Activated CD4-positive, alpha-beta T cell treated with anti-CD3 and anti-CD28 coated beads, Interleukin-2, amount 10 ng/mL, durations not matched to agents 24 days and 14 days (primary cell): Measurements from ENCODE around the gene SCAPER. TPM values are rescaled to one million over a fixed set of nuclear protein-coding genes. Genes with fewer than 3 reads are reported as not detected.
A peak's percentile ranks its signal among the peaks of the same experiment; 100 is the strongest.

Experiments
- DNase-seq: peaks from one replicate; pipeline ENCODE4 v3.0.0; 2022
- H3K27ac Mint-ChIP-seq: one replicate; pipeline ENCODE4 v1.8.0; 2022; ENCODE audit warnings: mild to moderate bottlenecking, mixed read lengths
- H3K27me3 Mint-ChIP-seq: one replicate; pipeline ENCODE4 v1.8.0; 2022; ENCODE audit warnings: mixed read lengths
- H3K36me3 Mint-ChIP-seq: one replicate; pipeline ENCODE4 v1.8.0; 2022; ENCODE audit warnings: low read depth, mild to moderate bottlenecking, mixed read lengths
- H3K4me1 Mint-ChIP-seq: one replicate; pipeline ENCODE4 v1.8.0; 2021; ENCODE audit warnings: mixed read lengths
- H3K4me3 Mint-ChIP-seq: one replicate; pipeline ENCODE4 v1.8.0; 2022; ENCODE audit warnings: mild to moderate bottlenecking, moderate library complexity, mixed read lengths
- H3K9me3 Mint-ChIP-seq: one replicate; pipeline ENCODE4 v1.8.0; 2021; ENCODE audit warnings: mixed read lengths
- intact Hi-C: fragments of 100-400 bp; cut with micrococcal nuclease; formaldehyde crosslinking; loops from one replicate; pipeline ENCODE4 v1.15.1; 2023
- total RNA-seq: library from RNA; stranded (reverse); gene quantifications from 2 replicates; pipeline ENCODE4 v1.2.3, GENCODE V29; 2022

Gene SCAPER
- total RNA-seq, 1 donor from 2014 or later, result 31.0 TPM

DNA sequence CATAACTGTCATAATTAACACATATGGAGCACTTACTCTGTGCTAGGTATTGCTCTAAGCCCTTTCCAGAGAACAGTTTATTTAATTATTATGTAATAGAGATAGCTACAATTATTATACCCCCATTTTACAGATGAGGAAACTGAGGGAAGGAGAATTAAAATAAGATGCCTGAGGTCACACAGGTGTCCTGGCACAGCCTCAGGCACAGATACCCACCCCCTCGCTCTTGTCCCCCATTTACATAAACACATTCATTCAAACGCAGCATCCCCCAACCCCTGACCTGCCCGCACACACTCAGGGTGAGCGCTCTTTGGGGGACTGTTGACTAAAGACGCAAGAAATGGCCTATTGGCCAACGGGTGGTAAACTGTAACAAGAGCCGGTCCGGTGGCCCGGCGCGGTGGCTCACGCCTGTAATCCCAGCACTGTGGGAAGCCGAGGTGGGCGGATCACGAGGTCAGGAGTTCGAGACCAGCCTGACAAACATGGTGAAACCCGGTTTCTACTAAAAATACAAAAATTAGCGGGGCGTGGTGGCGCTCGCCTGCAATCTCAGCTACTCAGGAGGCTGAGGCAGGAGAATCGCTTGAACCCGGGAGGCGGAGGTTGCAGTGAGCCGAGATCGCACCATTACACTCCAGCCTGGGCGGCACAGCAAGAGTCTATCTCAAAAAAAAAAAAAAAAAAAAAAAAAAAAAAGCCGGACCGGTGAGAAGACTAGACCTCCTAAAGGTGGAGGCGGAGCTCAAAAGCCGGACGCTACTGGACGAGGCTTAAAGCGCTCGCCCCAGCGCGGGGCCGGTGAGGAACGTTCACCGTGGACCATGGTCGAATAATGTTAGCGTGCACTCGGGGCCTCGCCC lies 570.5 kb downstream of the SCAPER start:
- Mint-ChIP-seq H3K4me1 (peaks cover 31% of the 10 kb centered on the region), H3K4me3 (peak overlapping the region; percentile 78), H3K27me3 (peaks cover 58% of the 10 kb centered on the region), H3K36me3 (peaks cover 6% of the 10 kb centered on the region), H3K9me3 (no peaks in the 10 kb centered on the region), H3K27ac (no peak overlapping the region)
- no peak for DNase-seq
- intact Hi-C loops, result loop anchor here (5.0 kb wide), 1 partner anchor 272 kb away; no protein-coding TSS in a partner anchor

GRCh38 chr15:76333720-76334437 lies 571.3 kb downstream of the SCAPER start:
- DNase-seq, result no peak
- H3K27ac Mint-ChIP-seq, result peak overlapping the region; percentile 4
- H3K9me3 Mint-ChIP-seq, result no peaks in the 10 kb centered on the region
- H3K27me3 Mint-ChIP-seq, result peaks cover 56% of the 10 kb centered on the region
- intact Hi-C loops, result no loop called here
- H3K4me1 Mint-ChIP-seq, result peaks cover 28% of the 10 kb centered on the region
- H3K4me3 Mint-ChIP-seq, result no peak overlapping the region
- H3K36me3 Mint-ChIP-seq, result peaks cover 6% of the 10 kb centered on the region

GRCh38 chr15:76333309-76333708 lies 571.8 kb downstream of the SCAPER start:
- Mint-ChIP-seq H3K27ac (no peak overlapping the region), H3K4me1 (peaks cover 24% of the 10 kb centered on the region), H3K36me3 (peaks cover 2% of the 10 kb centered on the region), H3K27me3 (peaks cover 55% of the 10 kb centered on the region), H3K9me3 (no peaks in the 10 kb centered on the region), H3K4me3 (no peak overlapping the region)
- DNase-seq, result no peak
- intact Hi-C loops, result no loop called here

DNA sequence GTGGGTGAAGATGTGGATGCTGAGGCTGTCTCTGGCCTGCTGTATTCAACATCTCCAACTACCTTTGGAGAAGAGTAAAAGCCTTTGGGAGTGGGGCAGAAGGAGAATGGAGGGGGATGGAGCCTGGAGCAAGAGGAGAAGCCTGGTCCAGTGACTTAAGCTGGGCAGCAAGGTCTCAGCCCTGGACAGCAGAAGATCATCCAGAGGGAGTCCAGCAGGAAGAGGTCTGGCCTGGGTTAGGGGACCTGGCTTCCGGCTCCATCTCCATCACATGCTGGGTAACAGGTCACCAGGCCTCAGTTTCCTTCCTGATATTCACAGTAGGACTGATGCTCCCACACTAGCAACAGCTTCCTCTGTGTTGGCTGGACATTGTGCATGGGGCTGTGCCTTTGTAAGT lies 572.3 kb downstream of the SCAPER start:
- DNase-seq, result no peak
- Mint-ChIP-seq H3K9me3 (no peaks in the 10 kb centered on the region), H3K27ac (no peak overlapping the region), H3K36me3 (peaks cover 2% of the 10 kb centered on the region), H3K27me3 (peaks cover 59% of the 10 kb centered on the region), H3K4me1 (peaks cover 24% of the 10 kb centered on the region), H3K4me3 (no peak overlapping the region)
- intact Hi-C loops, result no loop called here

DNA sequence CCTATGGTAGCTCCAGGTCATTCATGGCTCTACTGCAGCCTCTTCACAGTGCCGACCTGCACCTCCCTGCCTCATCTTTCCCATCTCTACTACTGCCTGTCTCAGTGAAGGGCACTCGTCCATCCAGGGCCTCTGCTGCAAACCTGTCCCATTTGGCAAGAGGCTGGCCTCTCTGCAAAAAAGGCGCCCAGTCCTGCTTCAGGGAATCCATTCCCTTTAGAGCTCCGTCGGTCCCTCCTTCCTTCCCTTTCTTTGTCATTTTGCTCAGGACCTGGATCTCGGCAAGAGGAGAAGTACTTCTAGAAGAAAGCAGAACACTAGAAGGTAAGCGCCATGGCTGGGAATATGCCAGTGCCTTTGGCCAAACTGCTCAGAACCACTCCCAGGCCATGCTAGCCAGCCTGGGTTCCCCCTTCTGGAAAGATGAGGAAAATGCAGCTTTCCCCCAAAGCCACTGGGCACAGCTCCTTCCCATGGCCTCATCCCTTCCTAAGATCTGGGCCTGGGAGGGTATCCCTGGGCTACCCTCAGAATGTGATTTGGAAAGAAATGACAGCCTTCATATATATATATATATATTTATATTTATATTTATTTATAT lies 575.0 kb downstream of the SCAPER start:
- intact Hi-C loops, result no loop called here
- Mint-ChIP-seq H3K4me1 (peaks cover 5% of the 10 kb centered on the region), H3K4me3 (no peak overlapping the region), H3K9me3 (no peaks in the 10 kb centered on the region), H3K27ac (no peak overlapping the region), H3K36me3 (no peaks in the 10 kb centered on the region), H3K27me3 (peaks cover 46% of the 10 kb centered on the region)
- DNase-seq, result no peak

- H3K27me3 Mint-ChIP-seq, result peaks cover 47% of the 10 kb centered on the region
- peaks cover under 1% of the 10 kb centered on the region for H3K4me1 Mint-ChIP-seq
- intact Hi-C loops, result no loop called here
- DNase-seq, result no peak
- no peaks in the 10 kb centered on the region for H3K9me3 Mint-ChIP-seq
- no peaks in the 10 kb centered on the region for H3K36me3 Mint-ChIP-seq
- H3K27ac Mint-ChIP-seq, result no peak overlapping the region
- H3K4me3 Mint-ChIP-seq, result no peak overlapping the region
Measured at GRCh38 chr15:76328958-76329357, 576.2 kb downstream of the SCAPER start.

DNA sequence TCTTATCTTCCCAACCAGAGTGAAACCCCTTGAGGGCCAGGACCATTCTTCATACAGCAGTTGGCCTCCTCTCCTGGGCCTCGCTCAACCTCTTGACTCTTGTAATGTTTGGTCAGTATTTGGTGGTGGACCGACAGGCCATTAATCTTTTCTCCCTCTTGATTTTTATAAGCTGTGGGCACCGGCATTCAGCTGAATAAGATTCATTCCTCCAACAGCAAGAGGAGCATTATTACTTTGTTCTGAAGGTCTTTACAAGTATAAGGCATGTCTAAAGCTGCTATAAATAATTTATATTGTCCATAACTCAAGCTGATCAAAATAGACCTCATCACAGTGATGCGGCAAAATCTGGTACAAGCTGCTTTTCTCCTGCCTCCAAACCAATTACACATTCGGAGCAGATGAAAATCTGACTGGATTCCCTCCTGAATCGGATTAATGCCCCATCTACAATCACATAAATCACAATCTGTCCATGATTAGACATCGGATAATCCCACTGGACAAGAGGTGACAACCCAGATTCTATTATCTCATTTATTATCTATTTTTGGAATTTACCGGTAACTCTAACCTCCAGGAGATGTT lies 576.9 kb downstream of the SCAPER start:
- Mint-ChIP-seq H3K27me3 (peaks cover 50% of the 10 kb centered on the region), H3K27ac (no peak overlapping the region), H3K4me1 (no peaks in the 10 kb centered on the region), H3K9me3 (no peaks in the 10 kb centered on the region), H3K36me3 (no peaks in the 10 kb centered on the region), H3K4me3 (no peak overlapping the region)
- DNase-seq, result no peak
- intact Hi-C loops, result no loop called here

GRCh38 chr15:76327191-76328105 lies 577.7 kb downstream of the SCAPER start:
- no peaks in the 10 kb centered on the region for H3K4me1 Mint-ChIP-seq
- no peaks in the 10 kb centered on the region for H3K9me3 Mint-ChIP-seq
- intact Hi-C loops, result no loop called here
- peaks cover 52% of the 10 kb centered on the region for H3K27me3 Mint-ChIP-seq
- H3K27ac Mint-ChIP-seq, result no peak overlapping the region
- H3K36me3 Mint-ChIP-seq, result no peaks in the 10 kb centered on the region
- no peak overlapping the region for H3K4me3 Mint-ChIP-seq
- DNase-seq, result no peak

- Mint-ChIP-seq H3K36me3 (no peaks in the 10 kb centered on the region), H3K27me3 (peaks cover 50% of the 10 kb centered on the region), H3K27ac (no peak overlapping the region), H3K4me1 (no peaks in the 10 kb centered on the region), H3K9me3 (no peaks in the 10 kb centered on the region), H3K4me3 (no peak overlapping the region)
- intact Hi-C loops, result no loop called here
- no peak for DNase-seq
Measured at GRCh38 chr15:76325704-76326103, 579.4 kb downstream of the SCAPER start.

DNA sequence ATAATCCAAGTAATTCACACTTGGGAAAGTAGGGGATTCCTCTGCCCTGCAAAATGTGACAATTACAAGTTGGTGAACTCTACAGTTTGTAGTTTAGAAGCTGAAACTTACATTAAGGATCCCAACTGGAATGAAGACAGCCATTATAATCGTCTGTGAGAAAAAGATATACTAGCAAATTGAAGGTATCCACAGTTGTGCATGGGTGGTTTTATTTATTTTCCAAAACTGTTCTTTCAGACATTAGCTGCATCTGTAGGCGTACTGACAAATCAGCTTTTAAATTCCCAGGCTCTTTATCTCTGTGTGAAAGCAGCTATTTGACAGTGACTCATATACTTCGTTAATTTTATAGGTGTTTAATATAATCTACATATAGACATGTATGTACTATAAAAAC lies 581.1 kb downstream of the SCAPER start:
- no peak overlapping the region for H3K4me3 Mint-ChIP-seq
- peaks cover 3% of the 10 kb centered on the region for H3K4me1 Mint-ChIP-seq
- no peaks in the 10 kb centered on the region for H3K9me3 Mint-ChIP-seq
- no peaks in the 10 kb centered on the region for H3K36me3 Mint-ChIP-seq
- intact Hi-C loops, result no loop called here
- no peak overlapping the region for H3K27ac Mint-ChIP-seq
- peaks cover 46% of the 10 kb centered on the region for H3K27me3 Mint-ChIP-seq
- no peak for DNase-seq

DNA sequence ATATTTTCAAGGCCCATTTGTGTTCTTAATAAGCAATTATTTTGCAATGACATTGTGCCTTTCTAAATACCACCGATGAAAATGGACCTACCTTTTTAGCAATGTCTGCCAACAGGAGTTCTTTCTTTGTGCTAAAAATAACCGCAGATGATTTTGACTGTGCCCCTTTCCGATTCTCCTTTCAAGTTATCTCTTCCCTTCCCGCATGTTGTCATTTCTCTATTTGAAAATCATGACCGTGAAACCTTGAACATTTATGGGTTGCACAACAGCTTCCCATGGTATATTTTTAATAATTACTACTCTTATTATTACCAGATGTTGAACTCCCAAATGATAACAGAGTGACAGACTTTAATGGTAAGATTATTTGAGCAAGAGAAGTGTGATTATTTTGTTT lies 583.5 kb downstream of the SCAPER start:
- no peak for DNase-seq
- Mint-ChIP-seq H3K27me3 (peaks cover 33% of the 10 kb centered on the region), H3K9me3 (no peaks in the 10 kb centered on the region)

GRCh38 chr15:76321171-76321570 lies 584.0 kb downstream of the SCAPER start:
- Mint-ChIP-seq H3K36me3 (no peaks in the 10 kb centered on the region), H3K4me1 (peaks cover 3% of the 10 kb centered on the region), H3K27me3 (peaks cover 31% of the 10 kb centered on the region), H3K27ac (no peak overlapping the region), H3K4me3 (no peak overlapping the region), H3K9me3 (no peaks in the 10 kb centered on the region)
- DNase-seq, result no peak
- intact Hi-C loops, result no loop called here

More for the DNA sequence above, 583.5 kb downstream of the SCAPER start:
- Mint-ChIP-seq H3K36me3 (no peaks in the 10 kb centered on the region), H3K4me1 (peaks cover 3% of the 10 kb centered on the region), H3K4me3 (no peak overlapping the region), H3K27ac (no peak overlapping the region)
- intact Hi-C loops, result no loop called here

DNA sequence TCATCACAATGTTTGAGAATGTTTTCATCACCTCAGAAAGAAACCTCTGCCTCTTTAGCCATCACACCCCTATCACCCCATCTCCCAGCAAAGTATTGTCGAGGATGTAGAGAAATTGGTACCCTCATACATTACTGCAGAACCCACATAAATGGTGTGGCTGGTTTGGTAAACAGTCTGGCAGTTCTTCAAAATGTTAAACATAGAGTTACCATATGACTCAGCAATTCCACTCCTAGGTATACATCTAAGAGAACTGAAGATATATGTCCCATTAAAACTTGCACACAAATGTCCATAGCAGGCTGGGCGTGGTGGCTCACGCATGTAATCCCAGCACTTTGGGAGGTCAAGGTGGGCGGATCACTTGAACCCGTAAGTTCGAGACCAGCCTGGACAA lies 585.1 kb downstream of the SCAPER start:
- Mint-ChIP-seq H3K4me1 (peaks cover 3% of the 10 kb centered on the region), H3K27ac (no peak overlapping the region), H3K36me3 (no peaks in the 10 kb centered on the region), H3K4me3 (no peak overlapping the region), H3K9me3 (no peaks in the 10 kb centered on the region), H3K27me3 (peaks cover 30% of the 10 kb centered on the region)
- DNase-seq, result no peak
- intact Hi-C loops, result no loop called here
